Astrocyte (in vitro differentiated cells and primary cell): ENCODE measurements around the gene PITPNB. TPM values are rescaled to one million over a fixed set of nuclear protein-coding genes. Genes with fewer than 3 reads are reported as not detected.

Experiments
- DNase-seq: peaks from one replicate; pipeline ENCODE4 v3.0.0-alpha.2; 2010; ENCODE audit warnings: low read depth
- FAIRE-seq: peaks from 2 replicates; lab custom pipeline; 2011; peaks lifted over from hg19 to GRCh38; lab: Jason Lieb, UNC
- H2AFZ ChIP-seq: 2 replicates; pipeline ENCODE4 v1.6.0; 2012; ENCODE audit warnings: low read depth, low read length, inconsistent platforms
- H3K27ac ChIP-seq: 2 replicates; pipeline ENCODE4 v1.5.1; 2011; ENCODE audit warnings: low read depth, low read length, inconsistent platforms
- H3K27me3 ChIP-seq: 2 replicates; pipeline ENCODE4 v1.6.0; 2011; ENCODE audit warnings: low read length, inconsistent platforms; ENCODE audit not compliant: insufficient read depth
- H3K36me3 ChIP-seq: 2 replicates; pipeline ENCODE4 v1.5.1; 2011; ENCODE audit warnings: low read length, inconsistent platforms; ENCODE audit not compliant: insufficient read depth
- H3K4me1 ChIP-seq: 2 replicates; pipeline ENCODE4 v1.5.1; 2011; ENCODE audit warnings: low read length, inconsistent platforms; ENCODE audit not compliant: insufficient read depth
- H3K4me2 ChIP-seq: 2 replicates; pipeline ENCODE4 v1.6.0; 2012; ENCODE audit warnings: low read length, inconsistent platforms
- H3K4me3 ChIP-seq: 2 replicates; pipeline ENCODE4 v1.5.1; 2011; ENCODE audit warnings: low read depth, mild to moderate bottlenecking, low read length, inconsistent platforms; ENCODE audit not compliant: insufficient read depth
- H3K79me2 ChIP-seq: 2 replicates; pipeline ENCODE4 v1.6.0; 2012; ENCODE audit warnings: mild to moderate bottlenecking, low read length, inconsistent platforms; ENCODE audit not compliant: insufficient read depth
- H3K9ac ChIP-seq: 2 replicates; pipeline ENCODE4 v1.6.0; 2012; ENCODE audit warnings: mild to moderate bottlenecking, low read length, inconsistent platforms
- H3K9me3 ChIP-seq: 2 replicates; pipeline ENCODE4 v1.5.1; 2012; ENCODE audit warnings: low read depth, mild to moderate bottlenecking, low read length, inconsistent platforms; ENCODE audit not compliant: insufficient read depth
- H4K20me1 ChIP-seq: 2 replicates; pipeline ENCODE4 v1.6.0; 2012; ENCODE audit warnings: low read length, inconsistent platforms; ENCODE audit not compliant: insufficient read depth
- H3K27ac Mint-ChIP-seq: one replicate; pipeline ENCODE4 v1.8.0; 2021; ENCODE audit warnings: mild to moderate bottlenecking, mixed read lengths; ENCODE audit not compliant: unreplicated experiment
- H3K27me3 Mint-ChIP-seq: one replicate; pipeline ENCODE4 v1.8.0; 2021; ENCODE audit warnings: low read depth, mixed read lengths; ENCODE audit not compliant: unreplicated experiment
- H3K36me3 Mint-ChIP-seq: one replicate; pipeline ENCODE4 v1.8.0; 2021; ENCODE audit warnings: low read depth, mixed read lengths; ENCODE audit not compliant: unreplicated experiment
- H3K4me1 Mint-ChIP-seq: one replicate; pipeline ENCODE4 v1.8.0; 2021; ENCODE audit warnings: low read depth, mixed read lengths; ENCODE audit not compliant: unreplicated experiment
- H3K4me3 Mint-ChIP-seq: one replicate; pipeline ENCODE4 v1.8.0; 2021; ENCODE audit warnings: mild to moderate bottlenecking, moderate library complexity, mixed read lengths; ENCODE audit not compliant: unreplicated experiment
- H3K9me3 Mint-ChIP-seq: one replicate; pipeline ENCODE4 v1.8.0; 2021; ENCODE audit warnings: mild to moderate bottlenecking, mixed read lengths; ENCODE audit not compliant: unreplicated experiment
- CTCF ChIP-seq: IDR thresholded peaks from 2 replicates; pipeline ENCODE4 v1.5.1; 2011; ENCODE audit warnings: low read depth, mild to moderate bottlenecking, inconsistent platforms, low read length, moderate library complexity; ENCODE audit not compliant: insufficient read depth
- EZH2 ChIP-seq: IDR thresholded peaks from 2 replicates; pipeline ENCODE4 v1.6.1; 2012; ENCODE audit warnings: mild to moderate bottlenecking, low read length, inconsistent platforms; ENCODE audit not compliant: insufficient read depth
- total RNA-seq: library from RNA; stranded (reverse); gene quantifications from 2 replicates; pipeline ENCODE4 v1.2.1, GENCODE V29; 2021

The PITPNB gene
- total RNA-seq, 1 donor from 2014 or later: 90.6 TPM

GRCh38 chr22:27962268-27963044 lies 43.4 kb upstream of the PITPNB start:
- H3K79me2 ChIP-seq: no peaks in the 10 kb centered on the region
- no peak overlapping the region for H3K4me3 ChIP-seq
- FAIRE-seq (no peak), DNase-seq (no peak)
- no peaks in the 10 kb centered on the region for H3K9me3 ChIP-seq
- H3K27me3 ChIP-seq: no peaks in the 10 kb centered on the region
- H3K4me1 ChIP-seq: no peaks in the 10 kb centered on the region
- H4K20me1 ChIP-seq: no peaks in the 10 kb centered on the region
- Mint-ChIP-seq H3K9me3 (no peaks in the 10 kb centered on the region), H3K36me3 (no peaks in the 10 kb centered on the region), H3K27me3 (no peaks in the 10 kb centered on the region), H3K4me1 (peaks cover 10% of the 10 kb centered on the region), H3K4me3 (no peak overlapping the region), H3K27ac (no peak overlapping the region)
- H3K27ac ChIP-seq: no peak overlapping the region
- no peak overlapping the region for H2AFZ ChIP-seq
- no peak for TF ChIP-seq CTCF
- no peak for TF ChIP-seq EZH2
- no peak overlapping the region for H3K9ac ChIP-seq
- no peak overlapping the region for H3K4me2 ChIP-seq
- H3K36me3 ChIP-seq: no peaks in the 10 kb centered on the region

GRCh38 chr22:27961680-27962079 lies 42.6 kb upstream of the PITPNB start:
- H3K4me2 ChIP-seq: no peak overlapping the region
- H3K9me3 Mint-ChIP-seq: no peaks in the 10 kb centered on the region
- no peak for FAIRE-seq

More at GRCh38 chr22:27961680-27962079, 42.6 kb upstream of the PITPNB start:
- Histone ChIP-seq H2AFZ (no peak overlapping the region), H3K79me2 (no peaks in the 10 kb centered on the region), H3K9me3 (no peaks in the 10 kb centered on the region), H3K27me3 (no peaks in the 10 kb centered on the region), H3K4me3 (no peak overlapping the region), H3K4me1 (no peaks in the 10 kb centered on the region), H3K9ac (no peak overlapping the region), H4K20me1 (no peaks in the 10 kb centered on the region), H3K36me3 (no peaks in the 10 kb centered on the region), H3K27ac (no peak overlapping the region)
- Mint-ChIP-seq H3K4me1 (peaks cover 10% of the 10 kb centered on the region), H3K4me3 (no peak overlapping the region), H3K27ac (no peak overlapping the region), H3K27me3 (no peaks in the 10 kb centered on the region), H3K36me3 (no peaks in the 10 kb centered on the region)
- TF ChIP-seq EZH2 (no peak), CTCF (no peak)
- DNase-seq: no peak
